ENCODE results near the gene RNF150. TPM values are rescaled to one million over a fixed set of nuclear protein-coding genes. Genes with fewer than 3 reads are reported as not detected.
"Not testable (repeated sequence)": the region's sequence is repeated elsewhere in the genome, so short reads cannot be mapped to it uniquely, and the experiment has no call there.

Gene RNF150
- polyA plus RNA-seq, 1 donor, result 36.4 TPM

- DNase-seq (ENCODE audit: low read depth), result no peak
These were observed 57.7 kb downstream of the RNF150 start for GRCh38 chr4:141075553-141075952.

GRCh38 chr4:141074098-141074878 lies 59.0 kb downstream of the RNF150 start:
- DNase-seq (ENCODE audit: low read depth), result no peak

GRCh38 chr4:141066690-141067089 lies 66.6 kb downstream of the RNF150 start:
- DNase-seq (ENCODE audit: low read depth), result no peak

GRCh38 chr4:141065872-141066271 lies 67.4 kb downstream of the RNF150 start:
- DNase-seq (ENCODE audit: low read depth), result no peak

- DNase-seq (ENCODE audit: low read depth), result no peak
These were observed 70.6 kb downstream of the RNF150 start for GRCh38 chr4:141062651-141063050.

- DNase-seq (ENCODE audit: low read depth), result no peak
These were observed 74.4 kb downstream of the RNF150 start for GRCh38 chr4:141058591-141059512.

DNA sequence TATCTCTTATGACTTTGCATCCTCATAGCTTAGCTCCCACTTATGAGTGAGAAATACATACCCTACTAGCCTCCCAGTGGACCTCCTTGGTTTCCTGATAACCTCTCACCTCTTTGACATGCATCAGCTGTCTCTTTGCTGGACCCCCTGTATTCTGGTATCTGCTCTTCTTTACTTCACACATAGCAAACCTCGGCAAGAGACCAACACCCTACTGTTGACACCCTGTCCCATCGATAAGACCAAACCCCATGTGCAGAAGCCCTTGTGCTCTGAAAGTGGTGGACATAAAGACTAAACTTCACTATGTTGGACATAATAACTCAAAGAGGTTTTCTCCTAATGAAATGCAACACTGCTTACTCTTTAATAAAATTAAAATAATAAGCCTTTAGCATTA lies 75.7 kb downstream of the RNF150 start:
- no peak for DNase-seq (ENCODE audit: low read depth)

DNA sequence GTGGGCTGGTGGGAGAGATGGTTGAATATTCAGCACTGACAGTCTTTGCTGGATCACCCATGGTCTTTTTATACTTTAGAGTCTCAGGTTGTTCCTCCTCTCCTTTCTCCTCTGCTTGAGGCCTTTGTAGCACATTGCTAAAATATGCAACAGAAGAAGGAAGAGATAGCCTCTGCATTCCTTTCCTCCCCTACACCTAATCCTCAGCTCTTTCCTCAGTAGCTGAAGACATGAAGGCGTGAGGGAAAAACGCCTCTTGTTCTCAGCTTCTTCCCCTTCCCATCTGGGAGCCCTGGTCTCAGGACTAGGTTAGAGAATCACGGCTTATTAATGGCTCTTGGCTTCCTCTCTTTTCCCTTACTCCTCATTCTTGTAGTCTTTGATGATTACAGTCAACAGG lies 76.8 kb downstream of the RNF150 start:
- no peak for DNase-seq (ENCODE audit: low read depth)

- DNase-seq (ENCODE audit: low read depth), result no peak
These were observed 78.8 kb downstream of the RNF150 start for GRCh38 chr4:141054446-141054845.

DNA sequence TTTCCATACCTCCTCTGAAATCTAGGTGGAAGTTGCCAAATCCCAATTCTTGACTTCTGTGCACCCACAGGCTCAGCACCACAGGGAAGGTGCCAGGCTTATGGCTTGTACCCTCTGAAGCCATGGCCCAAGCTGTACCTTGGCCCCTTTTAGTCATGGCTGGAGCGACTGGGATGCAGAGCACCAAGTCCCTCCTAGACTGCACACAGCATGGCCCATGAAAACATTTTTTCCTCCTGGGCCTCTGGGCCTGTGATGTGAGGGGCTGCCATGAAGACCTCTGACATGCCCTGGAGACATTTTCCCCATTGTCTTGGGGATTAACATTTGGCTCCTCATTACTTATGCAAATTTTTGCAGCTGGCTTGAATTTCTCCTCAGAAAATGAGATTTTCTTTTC lies 82.3 kb downstream of the RNF150 start:
- not testable (repeated sequence) for DNase-seq (ENCODE audit: low read depth)

DNA sequence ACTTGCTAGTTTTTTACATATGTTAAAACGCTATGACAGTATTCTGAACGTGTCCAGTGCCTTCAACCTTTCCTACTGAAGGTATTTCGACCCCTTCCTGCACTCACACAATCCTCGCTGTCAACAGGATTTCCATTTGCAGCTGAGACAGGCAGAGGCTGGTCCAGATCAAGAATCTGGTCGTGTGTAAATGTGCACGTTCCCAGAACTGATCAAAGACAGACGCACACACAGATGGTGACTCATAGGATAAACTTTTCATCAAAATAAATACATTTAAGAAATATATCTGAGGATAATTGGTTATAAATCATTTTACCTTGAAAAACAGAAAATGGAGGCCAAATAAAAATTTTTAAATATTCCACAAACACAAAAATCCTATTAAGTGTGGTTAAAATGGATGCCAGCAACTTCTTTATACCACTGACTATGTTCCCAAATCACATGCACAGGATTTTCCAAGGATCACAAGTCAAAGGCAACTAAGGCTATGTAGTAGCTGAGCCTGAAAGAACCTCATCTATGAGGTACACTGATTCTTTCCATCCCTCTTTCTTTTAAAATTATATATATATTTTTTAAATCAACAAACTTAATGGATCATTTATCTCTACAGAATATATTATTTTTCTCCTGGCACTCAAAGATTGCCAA lies 85.9 kb downstream of the RNF150 start:
- DNase-seq (ENCODE audit: low read depth), result no peak

DNA sequence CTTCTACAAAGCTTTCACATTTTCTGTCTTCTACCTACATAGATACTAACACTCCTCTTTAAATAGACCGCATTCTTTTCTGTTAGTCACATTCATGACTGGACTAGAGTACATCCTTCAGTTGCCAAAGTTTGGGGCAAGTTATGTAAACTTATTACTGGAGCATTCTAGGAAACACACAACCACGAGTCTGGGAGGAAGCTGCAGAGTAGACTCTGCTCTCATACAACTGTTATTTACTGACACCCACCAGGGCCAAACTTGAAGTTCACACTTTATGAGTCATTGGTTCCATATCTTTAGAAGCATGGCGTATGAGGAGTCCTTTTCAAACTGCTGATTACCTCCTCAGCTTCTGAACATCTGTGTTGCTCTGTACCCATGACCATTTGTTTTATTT lies 87.0 kb downstream of the RNF150 start:
- DNase-seq (ENCODE audit: low read depth), result no peak

- no peak for DNase-seq (ENCODE audit: low read depth)
These were observed 87.4 kb downstream of the RNF150 start for GRCh38 chr4:141045848-141046247.

- no peak for DNase-seq (ENCODE audit: low read depth)
These were observed 92.2 kb downstream of the RNF150 start for GRCh38 chr4:141041021-141041476.

DNA sequence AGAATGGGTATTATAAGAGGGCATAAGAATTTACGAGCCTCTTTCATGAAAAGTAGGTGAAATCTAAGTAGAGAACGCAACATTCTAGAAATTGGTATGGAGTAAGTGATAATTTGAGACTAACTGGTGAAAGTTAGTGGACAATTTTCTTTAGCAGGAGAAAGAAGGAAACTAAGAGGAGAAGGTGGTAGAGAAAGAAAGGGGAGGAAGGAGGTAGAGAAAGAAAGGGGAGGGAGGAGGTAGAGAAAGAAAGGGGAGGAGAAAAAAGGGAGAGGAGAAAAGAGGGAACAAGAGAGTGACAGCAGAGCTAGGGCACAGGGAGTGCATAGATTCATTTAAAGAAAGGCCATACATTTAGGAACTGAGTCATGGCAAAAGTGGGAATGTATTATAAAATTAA lies 94.1 kb downstream of the RNF150 start:
- DNase-seq (ENCODE audit: low read depth), result no peak

DNA sequence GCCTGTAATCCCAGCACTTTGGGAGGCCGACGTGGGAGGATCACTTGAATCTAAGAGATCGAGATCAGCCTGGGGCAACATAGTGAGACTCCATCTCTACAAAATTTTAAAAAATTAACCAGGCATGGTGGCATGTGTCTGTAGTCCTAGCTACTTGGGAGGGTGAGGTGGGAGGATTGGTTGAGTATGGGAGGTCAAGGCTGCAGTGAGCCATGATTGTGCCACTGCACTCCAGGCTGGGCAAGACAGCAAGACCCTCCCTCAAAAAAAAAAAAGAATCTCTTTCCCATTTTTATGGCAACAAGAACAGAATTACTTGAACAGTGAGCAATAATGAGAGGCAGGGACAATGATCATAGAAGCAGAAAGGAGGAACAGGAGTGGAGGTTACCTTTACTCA lies 94.8 kb downstream of the RNF150 start:
- DNase-seq (ENCODE audit: low read depth), result no peak

- DNase-seq (ENCODE audit: low read depth), result no peak
These were observed 95.8 kb downstream of the RNF150 start for GRCh38 chr4:141037446-141037845.

DNA sequence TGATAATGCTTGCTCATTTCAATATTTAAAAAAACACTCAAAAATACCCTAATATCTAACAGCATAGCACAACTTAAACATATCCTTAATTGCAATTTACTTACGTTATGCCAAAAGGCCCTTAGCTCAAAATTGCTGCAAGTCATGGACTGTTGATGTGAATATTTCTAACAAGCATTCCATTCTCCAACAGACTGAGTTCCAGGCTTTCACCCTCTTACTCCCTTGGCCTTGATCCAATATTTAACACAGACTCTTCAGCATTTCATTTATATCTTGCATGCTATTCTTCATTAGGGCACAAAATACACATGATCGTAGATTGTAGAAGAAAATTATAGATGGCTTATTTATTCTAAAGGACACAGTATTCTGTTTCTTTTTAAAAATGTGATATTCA lies 96.5 kb downstream of the RNF150 start:
- DNase-seq (ENCODE audit: low read depth), result no peak

DNA sequence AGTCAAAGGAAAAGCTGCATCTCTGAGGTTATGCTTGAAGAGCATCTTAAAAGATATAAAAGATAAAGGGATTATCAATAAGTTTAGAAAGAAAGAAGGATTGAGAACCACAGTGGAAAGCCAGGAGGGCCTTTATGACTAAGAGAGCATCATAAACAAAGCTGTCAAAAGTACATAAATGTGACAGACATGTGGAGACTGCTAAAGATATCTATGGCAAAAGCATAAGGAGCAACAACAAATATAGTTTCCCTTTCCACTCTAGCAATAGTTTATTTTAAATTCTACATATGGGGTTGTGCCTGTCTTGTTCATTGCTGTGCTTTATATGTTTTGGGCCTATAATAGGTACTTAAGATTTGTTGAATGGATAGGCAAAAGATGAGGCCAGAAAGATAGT lies 97.3 kb downstream of the RNF150 start:
- DNase-seq (ENCODE audit: low read depth), result no peak

DNA sequence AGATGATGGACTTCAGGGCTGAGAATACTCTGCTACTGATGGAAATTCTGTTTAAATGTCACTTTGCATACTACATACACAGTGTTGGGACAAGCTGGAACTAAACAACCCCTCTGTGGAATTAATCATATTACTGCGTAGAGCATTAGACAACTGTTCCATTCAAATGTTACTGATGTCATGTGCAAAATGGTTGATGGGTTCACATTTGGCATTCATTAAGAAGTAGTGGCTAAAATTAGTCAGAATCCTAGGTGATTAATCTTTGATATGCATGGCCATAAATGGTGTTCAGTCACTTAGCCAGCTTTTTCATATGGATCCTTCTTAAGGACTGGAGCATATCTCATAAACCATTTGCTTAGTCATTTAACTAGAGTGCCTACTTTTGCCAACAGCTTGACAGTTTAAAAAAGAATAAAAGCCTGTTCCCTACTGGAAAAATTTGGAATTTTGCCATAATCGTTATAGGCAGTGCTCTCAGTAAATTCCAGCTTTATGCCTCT lies 105.2 kb downstream of the RNF150 start:
- DNase-seq (ENCODE audit: low read depth), result no peak

- DNase-seq (ENCODE audit: low read depth), result no peak
These were observed 105.8 kb downstream of the RNF150 start for GRCh38 chr4:141027421-141027820.

DNA sequence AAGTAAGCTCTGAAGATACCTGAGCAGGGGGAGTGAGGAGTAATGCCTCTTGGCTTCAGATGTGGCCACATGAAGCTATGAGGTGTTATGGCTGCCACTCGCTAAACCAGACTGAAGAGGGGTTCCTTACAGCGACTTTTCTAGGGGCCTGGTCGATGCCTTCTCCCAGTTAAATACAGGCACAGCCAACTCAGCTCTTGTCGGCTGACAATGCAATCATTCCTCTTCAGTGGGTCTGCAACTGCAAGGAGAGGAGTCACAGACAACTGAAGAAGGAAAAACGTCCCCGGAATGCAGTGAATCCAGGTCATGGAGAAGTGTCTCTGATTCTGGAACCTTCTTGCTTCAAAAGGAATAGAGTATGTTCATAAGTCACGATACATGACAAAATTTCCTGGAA lies 106.4 kb downstream of the RNF150 start:
- DNase-seq (ENCODE audit: low read depth), result no peak

All from forelimb muscle (tissue), 1 donor.